Activated B cell treated with CpG ODN at 0.5 μM for 24 hours (primary cell): ENCODE data around the gene MCRS1. TPM values are rescaled to one million over a fixed set of nuclear protein-coding genes. Genes with fewer than 3 reads are reported as not detected.

ENCODE experiments used
- ATAC-seq: fragments of 200-7000 bp; cut with Tn5 transposase; one replicate; pipeline ENCODE4 v1.10.0; 2021; ENCODE audit warnings: low read depth, mild to moderate bottlenecking, moderate library complexity
- CTCF ChIA-PET: fragments of 350-600 bp; sonication (Branson Sonifier 250); formaldehyde crosslinking; loops from one replicate; lab custom pipeline; 2021; ENCODE audit warnings: antibody characterized with exemption; lab: Charles Lee
- POLR2A ChIA-PET: fragments of 350-600 bp; sonication (Branson Sonifier 250); formaldehyde crosslinking; loops from one replicate; lab custom pipeline; 2021; ENCODE audit warnings: antibody characterized with exemption; lab: Charles Lee
- DNase-seq: peaks from one replicate; pipeline ENCODE4 v3.0.0; 2022
- H3K27ac Mint-ChIP-seq: one replicate; pipeline ENCODE4 v1.8.0; 2020; ENCODE audit warnings: mixed read lengths
- H3K27me3 Mint-ChIP-seq: one replicate; pipeline ENCODE4 v1.8.0; 2021; ENCODE audit warnings: mixed read lengths
- H3K36me3 Mint-ChIP-seq: one replicate; pipeline ENCODE4 v1.8.0; 2021; ENCODE audit warnings: low read depth, mixed read lengths
- H3K4me1 Mint-ChIP-seq: one replicate; pipeline ENCODE4 v1.8.0; 2021; ENCODE audit warnings: mixed read lengths
- H3K4me3 Mint-ChIP-seq: one replicate; pipeline ENCODE4 v1.8.0; 2020; ENCODE audit warnings: mild to moderate bottlenecking, mixed read lengths
- H3K9me3 Mint-ChIP-seq: one replicate; pipeline ENCODE4 v1.8.0; 2020; ENCODE audit warnings: mixed read lengths
- intact Hi-C: fragments of 100-400 bp; cut with micrococcal nuclease; formaldehyde crosslinking; loops from one replicate; pipeline ENCODE4 v1.15.1; 2024
- total RNA-seq: library from RNA; stranded (reverse); gene quantifications from 2 replicates; pipeline ENCODE4 v1.2.3, GENCODE V29; 2022
- TF ChIP-seq, protein P1 (sequence below): fragments of 200-600 bp; IDR thresholded peaks from one replicate; pipeline ENCODE4 v1.8.0; 2022; ENCODE audit warnings: antibody characterized with exemption, mild to moderate bottlenecking

The MCRS1 gene
- total RNA-seq, 1 donor from 2014 or later = 82.2 TPM

DNA sequence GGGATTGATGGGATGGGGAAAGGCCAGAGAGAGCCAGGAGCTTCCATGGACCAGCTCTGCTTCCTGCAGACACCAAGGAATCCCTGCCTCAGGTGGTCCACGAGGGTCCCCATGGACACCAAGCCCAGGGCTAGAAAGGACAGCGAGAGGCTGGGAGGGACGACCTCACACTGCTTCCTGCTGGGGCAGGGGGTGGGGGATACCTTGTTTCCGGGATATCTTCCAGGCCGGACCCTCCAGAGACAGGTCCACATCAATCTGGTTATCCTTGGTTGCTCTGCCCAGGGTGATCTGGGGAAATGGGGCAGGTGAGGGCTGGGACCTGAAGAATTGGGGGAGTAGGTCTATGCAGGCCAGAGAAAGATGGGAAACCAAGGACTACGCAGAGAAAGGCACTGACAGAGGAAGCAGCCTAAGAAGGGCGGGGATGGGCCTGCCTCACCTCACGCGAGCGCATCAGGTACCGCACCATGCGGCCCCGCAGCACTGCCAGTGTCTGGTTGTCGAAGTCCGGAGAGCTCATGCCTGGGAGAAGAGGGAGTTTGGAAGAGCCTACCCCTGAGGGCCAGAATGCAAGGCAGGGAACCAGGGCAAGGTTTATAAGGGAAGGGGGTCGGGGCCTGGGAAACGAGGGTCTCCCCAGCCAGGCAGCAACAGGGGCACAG, 8.8 kb downstream of the MCRS1 start:
- ChIA-PET POLR2A (no interaction called here), CTCF (no interaction called here)
- DNase-seq = no peak
- no peak for ATAC-seq
- H3K27ac Mint-ChIP-seq = no peak overlapping the region
- peaks cover 71% of the 10 kb centered on the region for H3K36me3 Mint-ChIP-seq
- no peaks in the 10 kb centered on the region for H3K4me1 Mint-ChIP-seq
- no peak overlapping the region for H3K4me3 Mint-ChIP-seq
- no peaks in the 10 kb centered on the region for H3K9me3 Mint-ChIP-seq
- intact Hi-C loops = no loop called here
- TF ChIP-seq, protein P1, sequence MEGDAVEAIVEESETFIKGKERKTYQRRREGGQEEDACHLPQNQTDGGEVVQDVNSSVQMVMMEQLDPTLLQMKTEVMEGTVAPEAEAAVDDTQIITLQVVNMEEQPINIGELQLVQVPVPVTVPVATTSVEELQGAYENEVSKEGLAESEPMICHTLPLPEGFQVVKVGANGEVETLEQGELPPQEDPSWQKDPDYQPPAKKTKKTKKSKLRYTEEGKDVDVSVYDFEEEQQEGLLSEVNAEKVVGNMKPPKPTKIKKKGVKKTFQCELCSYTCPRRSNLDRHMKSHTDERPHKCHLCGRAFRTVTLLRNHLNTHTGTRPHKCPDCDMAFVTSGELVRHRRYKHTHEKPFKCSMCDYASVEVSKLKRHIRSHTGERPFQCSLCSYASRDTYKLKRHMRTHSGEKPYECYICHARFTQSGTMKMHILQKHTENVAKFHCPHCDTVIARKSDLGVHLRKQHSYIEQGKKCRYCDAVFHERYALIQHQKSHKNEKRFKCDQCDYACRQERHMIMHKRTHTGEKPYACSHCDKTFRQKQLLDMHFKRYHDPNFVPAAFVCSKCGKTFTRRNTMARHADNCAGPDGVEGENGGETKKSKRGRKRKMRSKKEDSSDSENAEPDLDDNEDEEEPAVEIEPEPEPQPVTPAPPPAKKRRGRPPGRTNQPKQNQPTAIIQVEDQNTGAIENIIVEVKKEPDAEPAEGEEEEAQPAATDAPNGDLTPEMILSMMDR = no peak
- H3K27me3 Mint-ChIP-seq = no peaks in the 10 kb centered on the region

DNA sequence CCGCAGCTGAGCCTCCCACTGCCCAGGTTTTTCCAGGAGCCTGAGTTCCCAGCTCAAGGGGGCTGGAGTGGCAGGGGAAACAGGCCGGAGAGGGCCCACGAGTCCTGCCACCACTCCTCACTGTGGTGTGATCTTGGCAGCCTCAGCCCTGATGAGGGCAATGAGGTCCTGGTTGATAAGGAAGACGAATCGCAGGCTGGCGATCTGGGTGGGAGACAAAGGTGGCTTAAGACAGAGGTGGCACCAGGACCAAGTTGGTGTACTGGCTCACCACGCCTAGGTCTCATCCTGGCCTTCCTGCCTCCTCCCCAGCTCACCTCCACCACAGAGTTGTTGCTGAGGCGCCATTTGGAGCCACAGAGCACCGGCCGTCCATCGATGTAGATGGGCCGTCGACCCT, 9.4 kb downstream of the MCRS1 start:
- ChIA-PET POLR2A (interaction anchor here (0.6 to 0.9 kb wide), 2 partner anchors 9 to 491 kb away, joined by 3 read pairs; no protein-coding TSS in a partner anchor), CTCF (interaction anchor here (0.6 kb wide), 1 partner anchor 180 kb away, joined by 4 read pairs; no protein-coding TSS in a partner anchor)
- DNase-seq (no peak), ATAC-seq (no peak)
- TF ChIP-seq, protein P1 = no peak
- H3K9me3 Mint-ChIP-seq = no peaks in the 10 kb centered on the region
- no peak overlapping the region for H3K4me3 Mint-ChIP-seq
- no peak overlapping the region for H3K27ac Mint-ChIP-seq
- H3K4me1 Mint-ChIP-seq = no peaks in the 10 kb centered on the region
- intact Hi-C loops = no loop called here
- peaks cover 64% of the 10 kb centered on the region for H3K36me3 Mint-ChIP-seq
- H3K27me3 Mint-ChIP-seq = no peaks in the 10 kb centered on the region

DNA sequence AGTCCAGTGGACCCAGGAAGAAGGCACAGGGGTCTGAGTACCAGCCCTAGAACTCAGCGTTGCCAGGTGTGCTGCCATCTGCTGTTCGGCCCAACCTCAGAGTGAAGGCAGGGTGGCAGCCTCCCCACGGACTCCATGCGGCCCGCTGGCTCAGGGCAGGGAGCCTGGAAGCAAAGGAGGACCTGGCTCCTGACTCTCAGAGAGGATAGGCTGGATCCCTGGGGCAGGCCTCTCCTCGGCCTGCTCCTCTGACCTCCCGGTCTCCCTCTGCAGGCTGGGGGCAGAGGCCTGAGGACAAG, 10.1 kb downstream of the MCRS1 start:
- ChIA-PET POLR2A (interaction anchor here (0.9 kb wide), 1 partner anchor 10 kb away, joined by 3 read pairs; no protein-coding TSS in a partner anchor), CTCF (interaction anchor here (0.6 kb wide), 1 partner anchor 179 kb away, joined by 4 read pairs; no protein-coding TSS in a partner anchor)
- Mint-ChIP-seq H3K27ac (no peak overlapping the region), H3K36me3 (peaks cover 58% of the 10 kb centered on the region), H3K4me3 (no peak overlapping the region), H3K9me3 (no peaks in the 10 kb centered on the region), H3K4me1 (no peaks in the 10 kb centered on the region), H3K27me3 (no peaks in the 10 kb centered on the region)
- no peak for DNase-seq
- no peak for ATAC-seq
- TF ChIP-seq, protein P1 = no peak
- intact Hi-C loops = no loop called here

DNA sequence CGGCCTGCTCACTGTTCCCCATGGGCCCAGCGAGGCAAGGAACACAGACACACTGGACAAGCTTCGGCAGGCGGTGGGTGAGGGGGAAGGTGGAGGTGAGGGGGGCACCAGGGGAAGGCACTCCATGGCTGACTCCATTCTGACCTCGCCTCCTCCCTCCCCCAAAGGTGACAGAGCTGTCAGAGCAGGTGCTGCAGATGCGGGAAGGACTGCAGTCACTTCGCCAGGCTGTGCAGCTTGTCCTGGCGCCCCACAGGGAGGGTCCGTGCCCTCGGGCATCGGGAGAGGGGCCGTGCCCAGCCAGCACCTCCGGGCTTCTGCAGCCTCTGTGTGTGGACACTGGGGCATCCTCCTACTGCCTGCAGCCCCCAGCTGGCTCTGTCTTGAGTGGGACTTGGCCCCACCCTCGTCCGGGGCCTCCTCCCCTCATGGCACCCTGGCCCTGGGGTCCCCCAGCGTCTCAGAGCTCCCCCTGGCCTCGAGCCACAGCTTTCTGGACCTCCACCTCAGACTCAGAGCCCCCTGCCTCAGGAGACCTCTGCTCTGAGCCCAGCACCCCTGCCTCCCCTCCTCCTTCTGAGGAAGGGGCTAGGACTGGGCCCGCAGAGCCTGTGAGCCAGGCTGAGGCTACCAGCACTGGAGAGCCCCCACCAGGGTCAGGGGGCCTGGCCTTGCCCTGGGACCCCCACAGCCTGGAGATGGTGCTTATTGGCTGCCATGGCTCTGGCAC, 10.6 kb downstream of the MCRS1 start:
- Mint-ChIP-seq H3K27me3 (no peaks in the 10 kb centered on the region), H3K4me3 (no peak overlapping the region), H3K27ac (no peak overlapping the region), H3K36me3 (peaks cover 53% of the 10 kb centered on the region), H3K9me3 (no peaks in the 10 kb centered on the region), H3K4me1 (no peaks in the 10 kb centered on the region)
- CTCF ChIA-PET = interaction anchor here (1.7 kb wide), 1 partner anchor 23 kb away, joined by 4 read pairs; no protein-coding TSS in a partner anchor
- intact Hi-C loops = no loop called here
- TF ChIP-seq, protein P1 = no peak
- POLR2A ChIA-PET = interaction anchor here (0.9 to 1.1 kb wide), 2 partner anchors 10 to 199 kb away, joined by 3 to 4 read pairs; no protein-coding TSS in a partner anchor
- DNase-seq (no peak), ATAC-seq (no peak)
